GM12878 (cell line): ENCODE data around the gene ACTN2. TPM values are rescaled to one million over a fixed set of nuclear protein-coding genes. Genes with fewer than 3 reads are reported as not detected.

Experiments
- ATAC-seq: fragments of 200-7000 bp; cut with Tn5 transposase; 3 replicates; pipeline ENCODE4 v1.9.1; 2020; ENCODE audit warnings: mild to moderate bottlenecking, moderate library complexity
- BruUV-seq: library from RNA; stranded (reverse); fragments of 400-500 nt; replicated peaks from 2 replicates; lab custom pipeline; 2021; lab: Mats Ljungman, UMichigan
- CTCF ChIA-PET: fragments of 300-600 bp; sonication (Branson Sonifier 250); formaldehyde crosslinking; extraction: SDS; loops from one replicate; lab custom pipeline; 2021; ENCODE audit warnings: inconsistent platforms; lab: Yijun Ruan, JAX
- POLR2A ChIA-PET: fragments of 350-600 bp; formaldehyde crosslinking; extraction: SDS; loops from one replicate; lab custom pipeline; 2021; ENCODE audit warnings: inconsistent platforms; lab: Charles Lee
- RAD21 ChIA-PET: fragments of 300-600 bp; sonication (Branson Sonifier 250); formaldehyde crosslinking; loops from one replicate; lab custom pipeline; 2023; ENCODE audit warnings: antibody characterized with exemption; ENCODE audit not compliant: unreplicated experiment; lab: Charles Lee
- SMC1A ChIA-PET: fragments of 300-600 bp; sonication (Branson Sonifier 250); formaldehyde crosslinking; loops from one replicate; lab custom pipeline; 2023; ENCODE audit not compliant: unreplicated experiment, uncharacterized antibody; lab: Charles Lee
- DNase-seq: peaks from one replicate; pipeline ENCODE4 v3.0.0-alpha.2; 2011; ENCODE audit warnings: low read depth, low spot score
- FAIRE-seq: peaks from 3 replicates; lab custom pipeline; 2011; peaks lifted over from hg19 to GRCh38; lab: Jason Lieb, UNC
- H2AFZ ChIP-seq: 2 replicates; pipeline ENCODE4 v1.6.0; 2011; ENCODE audit warnings: low read depth, low read length, control low read depth; ENCODE audit not compliant: control insufficient read depth
- H3K27ac ChIP-seq: 2 replicates; pipeline ENCODE4 v1.5.1; 2011; ENCODE audit warnings: control low read depth; ENCODE audit not compliant: control insufficient read depth, insufficient read depth
- H3K27me3 ChIP-seq, 2 experiments: replicated peaks in 1 of 2; 2 replicates each; pipeline versions ENCODE4 v1.6.0 to v1.6.1; 2011; ENCODE audit warnings: low read length in 1 of 2; ENCODE audit not compliant: control insufficient read depth in 2 of 2, insufficient read depth in 2 of 2
- H3K36me3 ChIP-seq, 2 experiments: 2 replicates each; pipeline ENCODE4 v1.5.1; 2011; ENCODE audit warnings: low read length in 1 of 2; ENCODE audit not compliant: control insufficient read depth in 2 of 2, insufficient read depth in 2 of 2
- H3K4me1 ChIP-seq: 2 replicates; pipeline ENCODE4 v1.6.1; 2011; ENCODE audit warnings: mild to moderate bottlenecking, low read length, moderate library complexity, mixed read lengths; ENCODE audit not compliant: control insufficient read depth, insufficient read depth
- H3K4me2 ChIP-seq: 2 replicates; pipeline ENCODE4 v1.6.0; 2011; ENCODE audit warnings: control low read depth; ENCODE audit not compliant: control insufficient read depth, insufficient read depth
- H3K4me3 ChIP-seq: fragments of 200-600 bp; sonication (generic); 2 replicates; pipeline ENCODE4 v1.5.1; 2016
- H3K79me2 ChIP-seq: 2 replicates; pipeline ENCODE4 v1.6.0; 2011; ENCODE audit warnings: low read length; ENCODE audit not compliant: control insufficient read depth, insufficient read depth
- H3K9ac ChIP-seq: 2 replicates; pipeline ENCODE4 v1.8.0; 2011; ENCODE audit warnings: low read length, control low read depth, mixed read lengths; ENCODE audit not compliant: control insufficient read depth, insufficient read depth
- H3K9me3 ChIP-seq: replicated peaks from 3 replicates; pipeline ENCODE4 v1.5.1; 2011; ENCODE audit warnings: mild to moderate bottlenecking, low read length; ENCODE audit not compliant: control insufficient read depth, insufficient read depth
- H4K20me1 ChIP-seq: 2 replicates; pipeline ENCODE4 v1.6.0; 2011; ENCODE audit not compliant: control insufficient read depth, insufficient read depth
- CBFB ChIP-seq: IDR thresholded peaks from 2 replicates; pipeline ENCODE4 v1.6.1; 2016; ENCODE audit warnings: antibody characterized with exemption, low read depth
- CEBPB ChIP-seq, 2 experiments: fragments of 150-350 bp in 1 of 2; IDR thresholded peaks; 2 replicates each; pipeline ENCODE4 v1.6.1; 2012 to 2014; ENCODE audit warnings: low read depth in 2 of 2, low read length in 2 of 2, borderline replicate concordance in 1 of 2, inconsistent platforms in 1 of 2
- NBN ChIP-seq: fragments of 450-650 bp; IDR thresholded peaks from 2 replicates; pipeline ENCODE4 v1.6.1; 2016
- RUNX3 ChIP-seq: IDR thresholded peaks from 2 replicates; pipeline ENCODE4 v1.6.1; 2012; ENCODE audit warnings: low read length, inconsistent platforms
- SIN3A ChIP-seq: IDR thresholded peaks from 2 replicates; pipeline ENCODE4 v1.6.1; 2012; ENCODE audit warnings: low read depth, low read length, improper control_type of control experiment
- SPI1 ChIP-seq: IDR thresholded peaks from 2 replicates; pipeline ENCODE4 v1.6.1; 2011; ENCODE audit warnings: low read depth, mild to moderate bottlenecking, low read length, moderate library complexity, borderline replicate concordance; ENCODE audit not compliant: insufficient read depth
- TCF7 ChIP-seq: IDR thresholded peaks from 2 replicates; pipeline ENCODE4 v1.6.1; 2014; ENCODE audit warnings: antibody characterized with exemption, borderline replicate concordance
- WGBS: methylation state at CpG from one replicate; pipeline ENCODE4 v1.1.6; 2016; ENCODE audit warnings: low lambda C conversion rate; ENCODE audit not compliant: insufficient replicate concordance, insufficient coverage; ENCODE audit errors: missing lambda C conversion rate; 5-methylcytosine and 5-hydroxymethylcytosine counted together
- in situ Hi-C: fragments of 300-500 bp; cut with MboI; formaldehyde crosslinking; loops from 9 replicates; pipeline ENCODE4 v1.14.3; 2018; ENCODE audit warnings: mixed read lengths
- intact Hi-C: fragments of 100-400 bp; cut with micrococcal nuclease; formaldehyde crosslinking; loops from one replicate; pipeline ENCODE4 v1.14.2; 2022; ENCODE audit not compliant: unreplicated experiment
- polyA plus RNA-seq, 11 experiments: library from polyadenylated mRNA; depleted of rRNA in 4 of 11; unstranded in 6 of 11; stranded (reverse) in 5 of 11; fragments of >200 nt; fragmentation: Nextera tagmentation in 4 of 11; fragmentation: Illumina TruSeq in 1 of 11; extraction: Ambion mirVana in 4 of 11; extraction: Trizol in 1 of 11; gene quantifications; 1 replicate in 1 of 11; 2 replicates in 10 of 11; pipeline versions ENCODE4 v1.2.1 to v1.2.3, GENCODE V29; 2011 to 2016; ENCODE audit warnings: inconsistent platforms in 2 of 11, missing spikeins in 2 of 11, low read depth in 1 of 11
- total RNA-seq, 4 experiments: library from RNA; depleted of rRNA in 3 of 4; stranded (reverse); fragments of >200 nt in 3 of 4; fragmentation: Illumina TruSeq in 1 of 4; extraction: Trizol in 1 of 4; gene quantifications; 2 replicates each; pipeline versions ENCODE4 v1.2.1 to v1.2.3, GENCODE V29; 2013 to 2021
- TF ChIP-seq, protein P1 (sequence below): fragments of 450-650 bp; IDR thresholded peaks from 2 replicates; pipeline ENCODE4 v1.6.1; 2017; ENCODE audit warnings: antibody characterized with exemption, mild to moderate bottlenecking, moderate library complexity
- TF ChIP-seq, protein P2 (sequence below): IDR thresholded peaks from 2 replicates; pipeline ENCODE4 v1.6.1; 2012; ENCODE audit warnings: low read depth, low read length, improper control_type of control experiment

Gene ACTN2
- total and polyA plus RNA-seq, 10 of the 15 experiments (the other 5 are each of a cell fraction or from before 2014, with no cell fraction given): 0.10 TPM; not detected in 9

DNA sequence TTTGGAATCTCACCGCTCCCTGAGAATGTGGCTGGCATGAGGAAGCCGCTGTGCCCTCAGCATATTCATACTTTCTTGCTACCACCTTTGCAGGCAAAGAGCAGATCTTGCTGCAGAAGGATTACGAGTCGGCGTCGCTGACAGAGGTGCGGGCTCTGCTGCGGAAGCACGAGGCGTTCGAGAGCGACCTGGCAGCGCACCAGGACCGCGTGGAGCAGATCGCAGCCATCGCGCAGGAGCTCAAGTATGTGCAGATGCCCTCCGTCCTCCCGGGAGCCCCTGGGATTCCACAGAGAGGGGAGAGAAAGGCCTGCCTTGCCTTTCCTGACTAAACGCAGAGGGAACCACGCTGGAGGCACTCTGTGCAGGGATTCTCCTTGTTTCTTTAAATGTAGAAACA is 58.2 kb downstream of the ACTN2 start:
- Histone ChIP-seq H2AFZ (no peak overlapping the region), H4K20me1 (no peaks in the 10 kb centered on the region), H3K9ac (no peak overlapping the region), H3K9me3 (no peaks in the 10 kb centered on the region), H3K79me2 (no peaks in the 10 kb centered on the region), H3K4me1 (no peaks in the 10 kb centered on the region), H3K27ac (no peak overlapping the region), H3K4me2 (no peak overlapping the region), H3K4me3 (no peak overlapping the region), H3K36me3 (no peaks in the 10 kb centered on the region)
- BruUV-seq: no TSS peak
- CTCF ChIA-PET: no interaction called here
- no peak for DNase-seq
- SMC1A ChIA-PET: no interaction called here
- 78% methylated on average over 22 of the region's 22 CpGs for WGBS
- no peak for FAIRE-seq
- in situ Hi-C loops: no loop called here
- RAD21 ChIA-PET: no interaction called here
- TF ChIP-seq NBN (no peak), CBFB (no peak)
- TF ChIP-seq, protein P1, sequence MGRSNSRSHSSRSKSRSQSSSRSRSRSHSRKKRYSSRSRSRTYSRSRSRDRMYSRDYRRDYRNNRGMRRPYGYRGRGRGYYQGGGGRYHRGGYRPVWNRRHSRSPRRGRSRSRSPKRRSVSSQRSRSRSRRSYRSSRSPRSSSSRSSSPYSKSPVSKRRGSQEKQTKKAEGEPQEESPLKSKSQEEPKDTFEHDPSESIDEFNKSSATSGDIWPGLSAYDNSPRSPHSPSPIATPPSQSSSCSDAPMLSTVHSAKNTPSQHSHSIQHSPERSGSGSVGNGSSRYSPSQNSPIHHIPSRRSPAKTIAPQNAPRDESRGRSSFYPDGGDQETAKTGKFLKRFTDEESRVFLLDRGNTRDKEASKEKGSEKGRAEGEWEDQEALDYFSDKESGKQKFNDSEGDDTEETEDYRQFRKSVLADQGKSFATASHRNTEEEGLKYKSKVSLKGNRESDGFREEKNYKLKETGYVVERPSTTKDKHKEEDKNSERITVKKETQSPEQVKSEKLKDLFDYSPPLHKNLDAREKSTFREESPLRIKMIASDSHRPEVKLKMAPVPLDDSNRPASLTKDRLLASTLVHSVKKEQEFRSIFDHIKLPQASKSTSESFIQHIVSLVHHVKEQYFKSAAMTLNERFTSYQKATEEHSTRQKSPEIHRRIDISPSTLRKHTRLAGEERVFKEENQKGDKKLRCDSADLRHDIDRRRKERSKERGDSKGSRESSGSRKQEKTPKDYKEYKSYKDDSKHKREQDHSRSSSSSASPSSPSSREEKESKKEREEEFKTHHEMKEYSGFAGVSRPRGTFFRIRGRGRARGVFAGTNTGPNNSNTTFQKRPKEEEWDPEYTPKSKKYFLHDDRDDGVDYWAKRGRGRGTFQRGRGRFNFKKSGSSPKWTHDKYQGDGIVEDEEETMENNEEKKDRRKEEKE: no peak
- TF ChIP-seq, all 136 proteins: peak for 0
- intact Hi-C loops: no loop called here
- no peaks in the 10 kb centered on the region for H3K27me3 ChIP-seq
- ATAC-seq: no peak
- POLR2A ChIA-PET: no interaction called here

DNA sequence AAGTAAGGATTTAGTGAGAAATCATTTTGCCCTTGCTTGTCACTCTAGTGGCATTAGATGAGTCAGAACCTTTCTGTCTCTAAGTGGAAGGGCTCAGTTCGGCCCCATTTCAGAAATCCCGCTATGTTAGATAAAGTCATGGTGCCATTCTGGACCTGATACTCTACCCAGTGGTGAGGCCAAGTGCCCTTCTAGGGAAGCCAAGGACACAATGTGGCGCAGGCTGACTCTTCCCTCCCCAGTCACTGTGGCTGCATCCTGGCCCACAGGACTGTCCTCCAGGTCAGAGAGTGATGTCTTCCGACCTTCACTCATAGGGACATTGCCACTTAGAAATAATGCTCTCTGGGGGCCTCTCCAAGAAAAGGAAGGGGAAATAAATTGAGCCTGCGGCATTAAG is 60.5 kb downstream of the ACTN2 start:
- POLR2A ChIA-PET: interaction anchor here (0.7 kb wide), 1 partner anchor 41 kb away, joined by 3 read pairs; no protein-coding TSS in a partner anchor
- DNase-seq (no peak), FAIRE-seq (no peak), ATAC-seq (no peak)
- CTCF ChIA-PET: interaction anchor here (1.2 kb wide), 1 partner anchor 12 kb away, joined by 4 read pairs; no protein-coding TSS in a partner anchor
- Histone ChIP-seq H3K27ac (no peak overlapping the region), H3K27me3 (no peaks in the 10 kb centered on the region), H4K20me1 (no peaks in the 10 kb centered on the region), H3K4me2 (no peak overlapping the region), H2AFZ (no peak overlapping the region), H3K4me1 (no peaks in the 10 kb centered on the region), H3K79me2 (no peaks in the 10 kb centered on the region), H3K36me3 (no peaks in the 10 kb centered on the region), H3K9ac (no peak overlapping the region), H3K9me3 (no peaks in the 10 kb centered on the region), H3K4me3 (no peak overlapping the region)
- BruUV-seq: no TSS peak
- in situ Hi-C loops (no loop called here), intact Hi-C loops (no loop called here)
- TF ChIP-seq SPI1: no peak
- no peak for TF ChIP-seq RUNX3
- TF ChIP-seq, protein P2, sequence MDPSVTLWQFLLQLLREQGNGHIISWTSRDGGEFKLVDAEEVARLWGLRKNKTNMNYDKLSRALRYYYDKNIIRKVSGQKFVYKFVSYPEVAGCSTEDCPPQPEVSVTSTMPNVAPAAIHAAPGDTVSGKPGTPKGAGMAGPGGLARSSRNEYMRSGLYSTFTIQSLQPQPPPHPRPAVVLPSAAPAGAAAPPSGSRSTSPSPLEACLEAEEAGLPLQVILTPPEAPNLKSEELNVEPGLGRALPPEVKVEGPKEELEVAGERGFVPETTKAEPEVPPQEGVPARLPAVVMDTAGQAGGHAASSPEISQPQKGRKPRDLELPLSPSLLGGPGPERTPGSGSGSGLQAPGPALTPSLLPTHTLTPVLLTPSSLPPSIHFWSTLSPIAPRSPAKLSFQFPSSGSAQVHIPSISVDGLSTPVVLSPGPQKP: no peak
- no peak for TF ChIP-seq TCF7
- no peak for TF ChIP-seq CEBPB (IDR thresholded peaks at IDR 0.05; ENCODE audit: borderline replicate concordance in 1 of 2, low read depth in 2 of 2, low read length in 2 of 2)
- TF ChIP-seq SIN3A: no peak
- RAD21 ChIA-PET: no interaction called here
- SMC1A ChIA-PET: no interaction called here
- 43% methylated on average over 5 of the region's 5 CpGs for WGBS
